ENCODE measurements around the gene STXBP1. TPM values are rescaled to one million over a fixed set of nuclear protein-coding genes. Genes with fewer than 3 reads are reported as not detected.

STXBP1 gene
- total RNA-seq, 1 donor: 19.9 TPM

- H3K4me3 ChIP-seq (ENCODE audit: insufficient read depth, low read length): no peak overlapping the region
- no peaks in the 10 kb centered on the region for H3K9me3 ChIP-seq (ENCODE audit: low read depth, low read length)
- TF ChIP-seq CTCF (IDR thresholded peaks at IDR 0.05; ENCODE audit: extremely low read depth, low read depth, low read length): no peak
- H2AFZ ChIP-seq (ENCODE audit: low read length): no peak overlapping the region
- no peaks in the 10 kb centered on the region for H3K27me3 ChIP-seq (ENCODE audit: insufficient read depth, low read length)
- no peaks in the 10 kb centered on the region for H4K20me1 ChIP-seq (ENCODE audit: insufficient read depth, low read length)
- no peaks in the 10 kb centered on the region for H3K79me2 ChIP-seq (ENCODE audit: insufficient read depth, low read length)
- peaks cover 43% of the 10 kb centered on the region for H3K36me3 ChIP-seq (ENCODE audit: insufficient read depth, low read length)
- H3K27ac ChIP-seq (ENCODE audit: low read depth, low read length): no peak overlapping the region
- peaks cover 19% of the 10 kb centered on the region for H3K4me1 ChIP-seq (ENCODE audit: insufficient read depth, low read length)
- H3K4me2 ChIP-seq (ENCODE audit: insufficient read depth, low read length): no peak overlapping the region
- DNase-seq (ENCODE audit: insufficient read length, low spot score, missing footprints): no peak
Observed at GRCh38 chr9:127680226-127680625, 68.1 kb downstream of the STXBP1 start.

GRCh38 chr9:127680846-127681245 lies 68.8 kb downstream of the STXBP1 start:
- H3K4me2 ChIP-seq (ENCODE audit: insufficient read depth, low read length): no peak overlapping the region
- H3K79me2 ChIP-seq (ENCODE audit: insufficient read depth, low read length): no peaks in the 10 kb centered on the region
- H3K27me3 ChIP-seq (ENCODE audit: insufficient read depth, low read length): no peaks in the 10 kb centered on the region
- no peaks in the 10 kb centered on the region for H4K20me1 ChIP-seq (ENCODE audit: insufficient read depth, low read length)
- H3K27ac ChIP-seq (ENCODE audit: low read depth, low read length): no peak overlapping the region
- TF ChIP-seq CTCF (IDR thresholded peaks at IDR 0.05; ENCODE audit: extremely low read depth, low read depth, low read length): no peak
- no peaks in the 10 kb centered on the region for H3K9me3 ChIP-seq (ENCODE audit: low read depth, low read length)
- no peak overlapping the region for H2AFZ ChIP-seq (ENCODE audit: low read length)
- peaks cover 43% of the 10 kb centered on the region for H3K36me3 ChIP-seq (ENCODE audit: insufficient read depth, low read length)
- peak; percentile 13 for DNase-seq (ENCODE audit: insufficient read length, low spot score, missing footprints)
- peaks cover 19% of the 10 kb centered on the region for H3K4me1 ChIP-seq (ENCODE audit: insufficient read depth, low read length)
- no peak overlapping the region for H3K4me3 ChIP-seq (ENCODE audit: insufficient read depth, low read length)

- Histone ChIP-seq H3K9me3 (ENCODE audit: low read depth, low read length) (no peaks in the 10 kb centered on the region), H2AFZ (ENCODE audit: low read length) (no peak overlapping the region), H3K4me3 (ENCODE audit: insufficient read depth, low read length) (no peak overlapping the region), H3K4me2 (ENCODE audit: insufficient read depth, low read length) (no peak overlapping the region), H3K27ac (ENCODE audit: low read depth, low read length) (peak overlapping the region; percentile 87), H3K79me2 (ENCODE audit: insufficient read depth, low read length) (no peaks in the 10 kb centered on the region), H3K27me3 (ENCODE audit: insufficient read depth, low read length) (no peaks in the 10 kb centered on the region), H3K4me1 (ENCODE audit: insufficient read depth, low read length) (peaks cover 19% of the 10 kb centered on the region), H3K36me3 (ENCODE audit: insufficient read depth, low read length) (peaks cover 43% of the 10 kb centered on the region), H4K20me1 (ENCODE audit: insufficient read depth, low read length) (no peaks in the 10 kb centered on the region)
- no peak for TF ChIP-seq CTCF (IDR thresholded peaks at IDR 0.05; ENCODE audit: extremely low read depth, low read depth, low read length)
- DNase-seq (ENCODE audit: insufficient read length, low spot score, missing footprints): peak; percentile 13
Observed at GRCh38 chr9:127682351-127683136, 70.5 kb downstream of the STXBP1 start.

GRCh38 chr9:127683723-127684122 lies 71.6 kb downstream of the STXBP1 start:
- Histone ChIP-seq H3K9me3 (ENCODE audit: low read depth, low read length) (no peaks in the 10 kb centered on the region), H3K4me1 (ENCODE audit: insufficient read depth, low read length) (peaks cover 19% of the 10 kb centered on the region), H3K4me3 (ENCODE audit: insufficient read depth, low read length) (no peak overlapping the region), H3K27me3 (ENCODE audit: insufficient read depth, low read length) (no peaks in the 10 kb centered on the region), H3K79me2 (ENCODE audit: insufficient read depth, low read length) (no peaks in the 10 kb centered on the region), H2AFZ (ENCODE audit: low read length) (no peak overlapping the region), H3K4me2 (ENCODE audit: insufficient read depth, low read length) (no peak overlapping the region), H4K20me1 (ENCODE audit: insufficient read depth, low read length) (no peaks in the 10 kb centered on the region), H3K27ac (ENCODE audit: low read depth, low read length) (peak overlapping the region; percentile 87), H3K36me3 (ENCODE audit: insufficient read depth, low read length) (peaks cover 39% of the 10 kb centered on the region)
- peak; percentile 92 for DNase-seq (ENCODE audit: insufficient read length, low spot score, missing footprints)
- TF ChIP-seq CTCF (IDR thresholded peaks at IDR 0.05; ENCODE audit: extremely low read depth, low read depth, low read length): no peak
